Heart left ventricle (tissue), 13 donors: Measurements from ENCODE around the gene CCDC86.

Source experiments
- POLR2A ChIP-seq, 2 donors: fragments of 450-650 bp; IDR thresholded peaks; one replicate each; pipeline ENCODE4 v1.6.1; 2017; ENCODE audit warnings: antibody characterized with exemption in 2 of 2, mild to moderate bottlenecking in 2 of 2, moderate library complexity in 2 of 2
- TF ChIP-seq, protein P1 (sequence below), 12 donors: fragments of 200-600 bp; sonication (generic) in 4 of 12; IDR thresholded peaks; one replicate each; pipeline versions ENCODE4 v1.5.0 to v1.8.0; 2018 to 2022; ENCODE audit warnings: antibody characterized with exemption in 12 of 12, mild to moderate bottlenecking in 5 of 12
- donor health status: ischemic (EF 13 %, LVEDD 7.1; RV severe dilation, severe dysfunction).
- donor health status: DM: no; HTN: yes; CAD: no.
- donor health status: DM: no; HTN: no; CAD: no.
- donor health status: ischemic (EF 25% LVEDD 6.9; RV normal size, moderate dysfunction).
- donor health status: ischemic (EF 25% LVEDD 5.7; RV mildly dilated, moderate dysfunction).
- donor health status: ischemic (EF 35%, LVEDD 5.7; RV mildly dilated, moderate dysfunction).
- donor health status: nonischemic (EF 11% LVEDD 7.7; RV severe dilation, severe dysfunction).
- donor health status: DM: yes; HTN: yes; CAD: no.
- donor health status: PGD.
- donor health status: ischemic (EF 29% LVEDD 5.4; RV normal size, mild dysfunction).
- donor health status: nonischemic (EF 23%, LVEDD 6.1; RV moderate dilation, normal function).

DNA sequence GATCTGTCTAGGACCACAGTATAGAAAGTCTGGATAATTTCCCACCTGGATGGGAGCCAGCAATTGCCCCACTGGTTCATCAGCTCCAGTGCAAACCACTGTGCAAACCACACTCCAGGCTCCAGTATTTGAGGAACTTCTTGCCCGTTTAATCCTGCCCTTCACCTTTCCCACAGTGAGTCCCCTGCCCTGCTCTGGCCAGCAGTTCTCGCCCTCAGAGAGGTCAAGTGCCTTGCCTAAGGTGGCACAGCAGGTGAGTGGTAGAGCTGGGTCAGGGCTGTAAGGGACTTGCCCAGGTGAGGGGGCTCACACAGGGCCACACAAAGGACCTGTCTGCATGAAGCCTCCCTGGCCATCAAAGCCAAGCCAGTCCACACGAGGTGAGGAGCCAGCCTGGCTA, 32.7 kb upstream of the CCDC86 start:
- TF ChIP-seq, protein P1, sequence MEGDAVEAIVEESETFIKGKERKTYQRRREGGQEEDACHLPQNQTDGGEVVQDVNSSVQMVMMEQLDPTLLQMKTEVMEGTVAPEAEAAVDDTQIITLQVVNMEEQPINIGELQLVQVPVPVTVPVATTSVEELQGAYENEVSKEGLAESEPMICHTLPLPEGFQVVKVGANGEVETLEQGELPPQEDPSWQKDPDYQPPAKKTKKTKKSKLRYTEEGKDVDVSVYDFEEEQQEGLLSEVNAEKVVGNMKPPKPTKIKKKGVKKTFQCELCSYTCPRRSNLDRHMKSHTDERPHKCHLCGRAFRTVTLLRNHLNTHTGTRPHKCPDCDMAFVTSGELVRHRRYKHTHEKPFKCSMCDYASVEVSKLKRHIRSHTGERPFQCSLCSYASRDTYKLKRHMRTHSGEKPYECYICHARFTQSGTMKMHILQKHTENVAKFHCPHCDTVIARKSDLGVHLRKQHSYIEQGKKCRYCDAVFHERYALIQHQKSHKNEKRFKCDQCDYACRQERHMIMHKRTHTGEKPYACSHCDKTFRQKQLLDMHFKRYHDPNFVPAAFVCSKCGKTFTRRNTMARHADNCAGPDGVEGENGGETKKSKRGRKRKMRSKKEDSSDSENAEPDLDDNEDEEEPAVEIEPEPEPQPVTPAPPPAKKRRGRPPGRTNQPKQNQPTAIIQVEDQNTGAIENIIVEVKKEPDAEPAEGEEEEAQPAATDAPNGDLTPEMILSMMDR (IDR thresholded peaks at IDR 0.05) = no peak
- TF ChIP-seq POLR2A (IDR thresholded peaks at IDR 0.05) = no peak
